Nephron progenitor cell (in vitro differentiated cells): Measurements from ENCODE around the gene MAPK7.

Experiments used
- DNase-seq: peaks from one replicate; pipeline ENCODE4 v3.0.0; 2021
- H3K27ac Mint-ChIP-seq: 2 replicates; pipeline ENCODE4 v1.8.0; 2021; ENCODE audit warnings: mild to moderate bottlenecking, moderate library complexity, mixed read lengths
- H3K27me3 Mint-ChIP-seq: 2 replicates; pipeline ENCODE4 v1.8.0; 2021; ENCODE audit warnings: mild to moderate bottlenecking, low read depth, mixed read lengths; ENCODE audit not compliant: poor library complexity
- H3K36me3 Mint-ChIP-seq: 2 replicates; pipeline ENCODE4 v1.8.0; 2021; ENCODE audit warnings: low read depth, mixed read lengths
- H3K4me1 Mint-ChIP-seq: 2 replicates; pipeline ENCODE4 v1.8.0; 2021; ENCODE audit warnings: mixed read lengths
- H3K4me3 Mint-ChIP-seq: 2 replicates; pipeline ENCODE4 v1.8.0; 2021; ENCODE audit warnings: mild to moderate bottlenecking, moderate library complexity, mixed read lengths
- H3K9me3 Mint-ChIP-seq: 2 replicates; pipeline ENCODE4 v1.8.0; 2021; ENCODE audit warnings: mild to moderate bottlenecking, moderate library complexity, mixed read lengths
- TF ChIP-seq, protein P1 (sequence below): fragments of 200-600 bp; sonication (generic); IDR thresholded peaks from 2 replicates; pipeline ENCODE4 v1.5.0; 2021; ENCODE audit warnings: antibody characterized with exemption

MAPK7 gene

GRCh38 chr17:19341211-19341631, 37.1 kb upstream of the MAPK7 start:
- DNase-seq = no peak
- Mint-ChIP-seq H3K9me3 (no peaks in the 10 kb centered on the region), H3K27me3 (peaks cover 4% of the 10 kb centered on the region), H3K36me3 (no peaks in the 10 kb centered on the region), H3K4me3 (no peak overlapping the region), H3K4me1 (peaks cover 60% of the 10 kb centered on the region), H3K27ac (peak overlapping the region; percentile 92)
- TF ChIP-seq, protein P1, sequence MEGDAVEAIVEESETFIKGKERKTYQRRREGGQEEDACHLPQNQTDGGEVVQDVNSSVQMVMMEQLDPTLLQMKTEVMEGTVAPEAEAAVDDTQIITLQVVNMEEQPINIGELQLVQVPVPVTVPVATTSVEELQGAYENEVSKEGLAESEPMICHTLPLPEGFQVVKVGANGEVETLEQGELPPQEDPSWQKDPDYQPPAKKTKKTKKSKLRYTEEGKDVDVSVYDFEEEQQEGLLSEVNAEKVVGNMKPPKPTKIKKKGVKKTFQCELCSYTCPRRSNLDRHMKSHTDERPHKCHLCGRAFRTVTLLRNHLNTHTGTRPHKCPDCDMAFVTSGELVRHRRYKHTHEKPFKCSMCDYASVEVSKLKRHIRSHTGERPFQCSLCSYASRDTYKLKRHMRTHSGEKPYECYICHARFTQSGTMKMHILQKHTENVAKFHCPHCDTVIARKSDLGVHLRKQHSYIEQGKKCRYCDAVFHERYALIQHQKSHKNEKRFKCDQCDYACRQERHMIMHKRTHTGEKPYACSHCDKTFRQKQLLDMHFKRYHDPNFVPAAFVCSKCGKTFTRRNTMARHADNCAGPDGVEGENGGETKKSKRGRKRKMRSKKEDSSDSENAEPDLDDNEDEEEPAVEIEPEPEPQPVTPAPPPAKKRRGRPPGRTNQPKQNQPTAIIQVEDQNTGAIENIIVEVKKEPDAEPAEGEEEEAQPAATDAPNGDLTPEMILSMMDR = no peak

DNA sequence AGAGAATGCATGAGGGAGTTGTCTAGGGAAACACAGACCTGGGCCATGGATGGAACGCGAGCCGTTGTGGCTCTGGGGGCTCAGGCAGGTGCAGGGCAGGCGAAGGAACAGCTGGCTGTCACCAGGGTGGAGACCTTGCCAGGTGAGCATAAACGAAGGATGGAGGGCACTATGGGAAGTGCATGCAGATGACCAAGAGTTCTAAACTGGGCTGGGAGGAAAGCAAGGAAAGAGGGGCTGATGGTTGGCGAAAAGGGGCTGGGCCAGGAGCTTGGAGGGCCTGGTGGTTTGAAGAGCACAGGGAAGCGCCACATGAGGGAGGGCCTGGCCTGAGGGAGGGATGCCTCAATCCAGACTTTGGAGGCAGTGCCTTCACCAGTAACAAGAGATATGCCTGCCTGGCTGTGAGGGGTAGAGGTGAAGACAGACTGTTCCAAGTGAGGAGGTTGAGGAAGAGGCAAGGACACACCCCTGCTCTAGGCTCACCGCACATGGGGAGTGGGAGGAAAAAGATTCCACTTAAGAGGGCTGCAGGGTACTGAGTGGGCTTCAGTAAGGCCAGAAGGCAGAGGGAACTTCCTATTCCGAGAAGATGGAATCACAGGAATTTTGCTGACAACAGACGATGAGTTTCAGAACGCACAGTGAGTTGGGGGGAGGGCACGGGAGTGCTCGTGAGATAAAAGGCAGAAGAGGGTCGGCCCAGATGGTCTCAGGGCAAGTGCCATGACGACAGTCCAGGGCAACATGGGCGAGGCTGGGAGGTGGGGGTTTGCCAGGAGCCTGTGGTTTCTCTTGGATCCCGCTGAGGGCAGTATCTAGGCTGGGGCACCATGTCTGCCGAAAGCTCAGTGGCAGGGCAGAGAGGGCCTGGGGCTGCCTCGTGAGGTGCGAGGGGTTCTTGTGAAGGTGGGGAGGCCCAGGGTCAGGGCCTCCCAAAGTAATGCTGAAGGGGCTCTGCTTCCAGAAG, 36.4 kb upstream of the MAPK7 start:
- Mint-ChIP-seq H3K9me3 (no peaks in the 10 kb centered on the region), H3K4me1 (peaks cover 63% of the 10 kb centered on the region), H3K36me3 (no peaks in the 10 kb centered on the region), H3K4me3 (peak overlapping the region; percentile 10), H3K27me3 (peaks cover 4% of the 10 kb centered on the region), H3K27ac (peak overlapping the region; percentile 92)
- TF ChIP-seq, protein P1 = no peak
- DNase-seq = no peak

DNA sequence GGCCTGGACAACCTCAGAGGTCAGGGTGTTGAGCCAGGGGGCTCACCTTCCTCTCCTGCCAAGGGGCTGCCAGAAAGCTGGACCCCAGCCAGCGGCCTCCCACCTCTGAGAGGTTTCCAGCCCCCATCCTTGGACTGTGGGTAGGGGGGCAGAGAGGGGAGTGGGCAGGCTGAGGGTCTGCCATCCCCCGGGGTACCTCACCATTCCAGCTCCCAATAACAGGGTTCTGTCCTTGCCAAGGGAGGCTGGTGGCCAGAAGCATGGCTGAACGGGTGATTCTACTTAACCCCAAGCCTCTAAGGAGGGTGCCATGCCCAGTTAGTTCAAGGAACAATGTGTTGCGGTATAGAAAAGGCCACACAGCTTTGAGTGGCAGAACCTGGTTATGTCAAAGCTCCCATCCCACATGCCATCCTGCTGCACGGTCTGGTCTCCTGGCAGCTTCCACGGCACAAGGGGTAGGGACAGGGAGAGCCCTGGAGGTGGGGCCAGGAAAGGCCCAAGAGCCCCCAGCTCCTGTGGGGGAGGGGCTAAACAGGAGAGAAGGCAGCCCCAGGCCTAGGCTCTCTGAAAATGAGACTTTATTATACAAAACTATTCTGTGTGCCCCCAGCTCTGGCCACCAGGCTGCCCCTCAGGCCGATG, 35.6 kb upstream of the MAPK7 start:
- no peak for DNase-seq
- no peak overlapping the region for H3K4me3 Mint-ChIP-seq
- TF ChIP-seq, protein P1 = no peak
- no peak overlapping the region for H3K27ac Mint-ChIP-seq
- no peaks in the 10 kb centered on the region for H3K9me3 Mint-ChIP-seq
- peaks cover 63% of the 10 kb centered on the region for H3K4me1 Mint-ChIP-seq
- no peaks in the 10 kb centered on the region for H3K36me3 Mint-ChIP-seq
- H3K27me3 Mint-ChIP-seq = peaks cover 4% of the 10 kb centered on the region

DNA sequence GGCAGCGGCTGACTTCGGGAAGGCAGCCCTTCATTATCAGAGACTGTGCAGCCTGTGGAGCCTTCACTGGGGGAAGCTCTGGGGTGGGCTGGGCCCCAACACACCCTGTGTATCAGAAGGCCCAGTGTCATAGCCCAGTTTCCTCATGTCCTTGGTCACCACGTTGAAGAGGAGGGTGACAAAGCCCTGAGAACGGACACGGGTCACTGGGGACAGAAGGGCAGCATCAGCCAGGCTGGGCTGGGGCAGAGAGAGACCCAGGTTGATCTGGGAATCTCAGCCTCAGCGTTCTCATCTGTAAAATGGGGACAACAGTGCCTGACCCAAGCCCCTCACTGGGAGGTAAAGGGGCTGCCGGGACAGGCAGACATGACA, 35.1 kb upstream of the MAPK7 start:
- Mint-ChIP-seq H3K27me3 (peaks cover 4% of the 10 kb centered on the region), H3K27ac (no peak overlapping the region), H3K36me3 (no peaks in the 10 kb centered on the region), H3K4me3 (no peak overlapping the region), H3K9me3 (no peaks in the 10 kb centered on the region), H3K4me1 (peaks cover 60% of the 10 kb centered on the region)
- TF ChIP-seq, protein P1 = no peak
- no peak for DNase-seq

GRCh38 chr17:19343671-19344151, 34.6 kb upstream of the MAPK7 start:
- H3K9me3 Mint-ChIP-seq = no peaks in the 10 kb centered on the region
- H3K4me1 Mint-ChIP-seq = peaks cover 55% of the 10 kb centered on the region
- TF ChIP-seq, protein P1 = no peak
- no peak overlapping the region for H3K4me3 Mint-ChIP-seq
- no peak for DNase-seq
- no peak overlapping the region for H3K27ac Mint-ChIP-seq
- no peaks in the 10 kb centered on the region for H3K36me3 Mint-ChIP-seq
- H3K27me3 Mint-ChIP-seq = peaks cover 4% of the 10 kb centered on the region
